Measurements from ENCODE around the gene KRT3.

KRT3 gene

GRCh38 chr12:52826611-52827498, 30.9 kb upstream of the KRT3 start:
- no peak for DNase-seq

- no peak for DNase-seq
These were observed 30.0 kb upstream of the KRT3 start for GRCh38 chr12:52825961-52826360.

- DNase-seq, result no peak
These were observed 29.0 kb upstream of the KRT3 start for GRCh38 chr12:52824741-52825410.

GRCh38 chr12:52823761-52824450, 28.0 kb upstream of the KRT3 start:
- DNase-seq, result no peak

- DNase-seq, result no peak
These were observed 27.0 kb upstream of the KRT3 start for GRCh38 chr12:52822771-52823510.

- DNase-seq, result no peak
These were observed 26.1 kb upstream of the KRT3 start for GRCh38 chr12:52821826-52822660.

- DNase-seq, result no peak
These were observed 25.3 kb upstream of the KRT3 start for GRCh38 chr12:52821071-52821730.

- DNase-seq, result no peak
These were observed 24.6 kb upstream of the KRT3 start for GRCh38 chr12:52820521-52820920.

GRCh38 chr12:52819731-52820510, 24.0 kb upstream of the KRT3 start:
- DNase-seq, result no peak

GRCh38 chr12:52818887-52819420, 23.0 kb upstream of the KRT3 start:
- no peak for DNase-seq

GRCh38 chr12:52818388-52818787, 22.5 kb upstream of the KRT3 start:
- no peak for DNase-seq

GRCh38 chr12:52817699-52818238, 21.9 kb upstream of the KRT3 start:
- no peak for DNase-seq

GRCh38 chr12:52817003-52817698, 21.2 kb upstream of the KRT3 start:
- no peak for DNase-seq

GRCh38 chr12:52815676-52816588, 20.0 kb upstream of the KRT3 start:
- no peak for DNase-seq

- DNase-seq, result no peak
These were observed 19.2 kb upstream of the KRT3 start for GRCh38 chr12:52815161-52815560.

GRCh38 chr12:52814710-52815155, 18.8 kb upstream of the KRT3 start:
- no peak for DNase-seq

GRCh38 chr12:52813885-52814709, 18.2 kb upstream of the KRT3 start, which contains the start of gene KRT4:
Gene KRT4, minus strand, starts transcription at chr12:52814116. Its CDS starts 58 bp downstream, at chr12:52814058.
- DNase-seq, result no peak
